ENCODE data around the gene PLA2G1B. TPM values are rescaled to one million over a fixed set of nuclear protein-coding genes. Genes with fewer than 3 reads are reported as not detected.

Gene PLA2G1B
- total and polyA plus RNA-seq, 2 of the 13 experiments (the other 11 are each of a cell fraction or from before 2014, with no cell fraction given): 0.33 to 1.4 TPM

DNA sequence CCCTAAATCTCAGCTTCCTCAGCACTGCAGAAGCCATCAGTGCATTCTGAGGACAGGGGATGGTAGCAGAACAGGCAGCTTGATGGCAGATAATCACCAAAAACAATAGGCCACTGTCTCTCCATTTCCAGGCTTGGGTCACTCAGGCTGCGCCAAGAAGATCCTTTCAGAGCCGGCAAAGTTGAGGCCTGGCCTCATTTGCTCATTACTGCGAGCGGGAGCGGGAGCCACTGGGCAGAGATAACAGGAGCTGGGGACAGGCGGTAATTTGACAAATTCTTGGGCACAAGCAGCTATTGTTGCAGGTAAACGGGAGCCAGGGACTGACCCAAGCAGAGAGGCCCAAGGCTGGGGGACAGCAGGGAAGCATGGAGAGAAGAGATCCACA, 39.3 kb upstream of the PLA2G1B start:
- Histone ChIP-seq H3K4me1 (ENCODE audit: insufficient read depth, low read length) (peaks cover 40% of the 10 kb centered on the region), H3K4me2 (ENCODE audit: low read depth, low read length) (no peak overlapping the region), H3K27ac (ENCODE audit: extremely low read length, insufficient read depth, low read length) (no peak overlapping the region), H3K9me3 (ENCODE audit: low read length) (no peaks in the 10 kb centered on the region), H3K79me2 (ENCODE audit: insufficient read depth, low read length) (no peaks in the 10 kb centered on the region), H3K4me3 (replicated peaks in 1 of 3; ENCODE audit: insufficient read depth in 1 of 3, low read depth in 2 of 3, low read length in 3 of 3) (no peak overlapping the region), H3K27me3 (ENCODE audit: control insufficient read depth in 1 of 2, insufficient read depth in 2 of 2, low read length in 2 of 2) (peaks cover 9 to 42% of the 10 kb centered on the region in 2 experiments; a peak in 4 of 5 replicates), H2AFZ (ENCODE audit: low read length) (no peak overlapping the region), H3K36me3 (replicated peaks in 1 of 2; ENCODE audit: control insufficient read depth in 1 of 2, insufficient read depth in 2 of 2, low read length in 2 of 2) (no peaks in the 10 kb centered on the region), H3K9ac (ENCODE audit: insufficient read depth, low read depth, low read length) (no peak overlapping the region), H4K20me1 (ENCODE audit: insufficient read depth, low read length) (no peaks in the 10 kb centered on the region)
- intact Hi-C loops (cut with micrococcal nuclease; ENCODE audit: unreplicated experiment) (loop anchor here (5.0 kb wide), 1 partner anchor 40 kb away; the partner anchor contains the start of gene PLA2G1B), in situ Hi-C loops (cut with HindIII; ENCODE audit: extremely low pct_ligation_motif_present, low pct_unique_long_range_greater_than_20kb) (no loop called here)
- TF ChIP-seq AGO1 (IDR thresholded peaks at IDR 0.05; ENCODE audit: low read depth, low read length, poor library complexity, severe bottlenecking): no peak
- TF ChIP-seq ZNF484 (CRISPR knock-in tag; IDR thresholded peaks at IDR 0.05; ENCODE audit: borderline replicate concordance, low read depth): no peak
- 0 out of 2 replicates have a peak, but pooled peaks have one; percentile 20 for TF ChIP-seq TBX2 (CRISPR knock-in tag; IDR thresholded peaks at IDR 0.05; ENCODE audit: borderline replicate concordance)
- no peak for TF ChIP-seq HNRNPH1 (optimal IDR thresholded peaks at IDR 0.05; ENCODE audit: low read depth, low read length)
- no peak for TF ChIP-seq SOX13 (IDR thresholded peaks at IDR 0.05)
- peak in 1 of 2 experiments; percentile 22; a peak in 1 of 4 replicates for TF ChIP-seq SOX13 (CRISPR knock-in tag; conservative IDR thresholded peaks at IDR 0.05 in 1 of 2, IDR thresholded peaks at IDR 0.05 in 1 of 2)
- TF ChIP-seq EP300 (IDR thresholded peaks at IDR 0.05; ENCODE audit: low read depth in 2 of 2, low read length in 2 of 2): no peak
- no peak for TF ChIP-seq EP300 (CRISPR knock-in tag; IDR thresholded peaks at IDR 0.05; ENCODE audit: borderline replicate concordance)
- no peak for TF ChIP-seq ZNF274 (CRISPR knock-in tag; IDR thresholded peaks at IDR 0.05)
- TF ChIP-seq XBP1 (CRISPR knock-in tag; IDR thresholded peaks at IDR 0.05): no peak
- ATAC-seq (no peak), FAIRE-seq (no peak), DNase-seq (ENCODE audit: low spot score) (peak; percentile 30)
- CTCF ChIA-PET (ENCODE audit: low intra/inter-chr PET ratio, low total read pairs): interaction anchor here (0.7 kb wide), 1 partner anchor 11 kb away, joined by 3 read pairs; no protein-coding TSS in a partner anchor
- POLR2A ChIA-PET: interaction anchor here (0.9 to 1.5 kb wide), 3 partner anchors 46 to 76 kb away, joined by 3 to 8 read pairs (median 5); partner anchors contain the start of gene COX6A1
- BruUV-seq (replicated peaks): TSS peak; percentile 43
- WGBS (ENCODE audit: low lambda C conversion rate): 2% methylated on average over 7 of the region's 7 CpGs
